ENCODE measurements around the gene GPBP1L1. TPM values are rescaled to one million over a fixed set of nuclear protein-coding genes. Genes with fewer than 3 reads are reported as not detected.

GPBP1L1 gene
- polyA plus RNA-seq, 1 of the 3 experiments (the other 2 are of a cell fraction), result 28.5 TPM

- TF ChIP-seq, protein P1, sequence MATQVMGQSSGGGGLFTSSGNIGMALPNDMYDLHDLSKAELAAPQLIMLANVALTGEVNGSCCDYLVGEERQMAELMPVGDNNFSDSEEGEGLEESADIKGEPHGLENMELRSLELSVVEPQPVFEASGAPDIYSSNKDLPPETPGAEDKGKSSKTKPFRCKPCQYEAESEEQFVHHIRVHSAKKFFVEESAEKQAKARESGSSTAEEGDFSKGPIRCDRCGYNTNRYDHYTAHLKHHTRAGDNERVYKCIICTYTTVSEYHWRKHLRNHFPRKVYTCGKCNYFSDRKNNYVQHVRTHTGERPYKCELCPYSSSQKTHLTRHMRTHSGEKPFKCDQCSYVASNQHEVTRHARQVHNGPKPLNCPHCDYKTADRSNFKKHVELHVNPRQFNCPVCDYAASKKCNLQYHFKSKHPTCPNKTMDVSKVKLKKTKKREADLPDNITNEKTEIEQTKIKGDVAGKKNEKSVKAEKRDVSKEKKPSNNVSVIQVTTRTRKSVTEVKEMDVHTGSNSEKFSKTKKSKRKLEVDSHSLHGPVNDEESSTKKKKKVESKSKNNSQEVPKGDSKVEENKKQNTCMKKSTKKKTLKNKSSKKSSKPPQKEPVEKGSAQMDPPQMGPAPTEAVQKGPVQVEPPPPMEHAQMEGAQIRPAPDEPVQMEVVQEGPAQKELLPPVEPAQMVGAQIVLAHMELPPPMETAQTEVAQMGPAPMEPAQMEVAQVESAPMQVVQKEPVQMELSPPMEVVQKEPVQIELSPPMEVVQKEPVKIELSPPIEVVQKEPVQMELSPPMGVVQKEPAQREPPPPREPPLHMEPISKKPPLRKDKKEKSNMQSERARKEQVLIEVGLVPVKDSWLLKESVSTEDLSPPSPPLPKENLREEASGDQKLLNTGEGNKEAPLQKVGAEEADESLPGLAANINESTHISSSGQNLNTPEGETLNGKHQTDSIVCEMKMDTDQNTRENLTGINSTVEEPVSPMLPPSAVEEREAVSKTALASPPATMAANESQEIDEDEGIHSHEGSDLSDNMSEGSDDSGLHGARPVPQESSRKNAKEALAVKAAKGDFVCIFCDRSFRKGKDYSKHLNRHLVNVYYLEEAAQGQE (IDR thresholded peaks at IDR 0.05; ENCODE audit: low read depth, low read length), result peak; percentile 47; the same call in 1 of the 2 replicates
- TF ChIP-seq POLR2AphosphoS5 (IDR thresholded peaks at IDR 0.05; ENCODE audit: low read depth, low read length) (peak; percentile 99), NRF1 (IDR thresholded peaks at IDR 0.05; ENCODE audit: low read depth, low read length) (no peak), SMC3 (IDR thresholded peaks at IDR 0.05; ENCODE audit: low read depth, low read length) (no peak), ELF1 (IDR thresholded peaks at IDR 0.05) (no peak; the same call in 1 of the 2 replicates), RCOR1 (IDR thresholded peaks at IDR 0.05; ENCODE audit: low read length) (no peak), RXRA (IDR thresholded peaks at IDR 0.05; ENCODE audit: borderline replicate concordance, low read depth) (no peak), MXI1 (IDR thresholded peaks at IDR 0.05; ENCODE audit: low read depth, low read length) (peak; percentile 36), TCF12 (IDR thresholded peaks at IDR 0.05) (no peak), IRF3 (IDR thresholded peaks at IDR 0.05; ENCODE audit: low read depth, low read length) (no peak), CHD2 (IDR thresholded peaks at IDR 0.05; ENCODE audit: low read length, partially characterized antibody) (no peak)
These were observed 102.5 kb downstream of the GPBP1L1 start, which contains the start of gene NASP (continued) for GRCh38 chr1:45583666-45584350.

- H3K79me2 ChIP-seq (ENCODE audit: insufficient read depth), result peaks cover 41% of the 10 kb centered on the region
- H4K20me1 ChIP-seq (ENCODE audit: insufficient read depth), result peaks cover 35% of the 10 kb centered on the region
- 0% methylated on average over 9 of the region's 19 CpGs for WGBS (ENCODE audit: low lambda C conversion rate)
- ChIA-PET POLR2A (interaction anchor here (0.6 to 4.7 kb wide), 7 partner anchors 10 to 103 kb away, joined by 3 to 32 read pairs (median 3); partner anchors contain the start of genes AKR1A1, GPBP1L1 and PRDX1), CTCF (interaction anchor here (1.7 to 6.5 kb wide), 2 partner anchors 13 to 71 kb away, joined by 7 to 55 read pairs; no protein-coding TSS in a partner anchor)
- H3K4me1 ChIP-seq (ENCODE audit: control insufficient read depth in 1 of 2, insufficient read depth in 2 of 2, low read depth in 1 of 2, low read length in 1 of 2), result peaks cover 5 to 9% of the 10 kb centered on the region in 2 experiments; a peak in 3 of 4 replicates
- H3K9me2 ChIP-seq, result no peaks in the 10 kb centered on the region
- no peaks in the 10 kb centered on the region for H3K27me3 ChIP-seq (ENCODE audit: insufficient read depth)
- peak; percentile 95 for DNase-seq
- no peaks in the 10 kb centered on the region for H3K36me3 ChIP-seq (replicated peaks in 1 of 2; ENCODE audit: control insufficient read depth in 1 of 2, insufficient read depth in 2 of 2, low read length in 1 of 2)
- H3F3A ChIP-seq (replicated peaks; ENCODE audit: insufficient read depth), result peaks cover 8% of the 10 kb centered on the region
- peak overlapping the region; percentile 76 to 97 for H3K4me3 ChIP-seq (ENCODE audit: low read depth in 2 of 2, low read length in 1 of 2)
- peak overlapping the region; percentile 96 for H3K4me2 ChIP-seq
- peak overlapping the region; percentile 96 for H3K9ac ChIP-seq
- peak overlapping the region; percentile 62 to 90 for H3K27ac ChIP-seq (ENCODE audit: low read depth in 2 of 2, low read length in 1 of 2)
- TF ChIP-seq NFIC (IDR thresholded peaks at IDR 0.05; ENCODE audit: borderline replicate concordance), result no peak
- TF ChIP-seq, protein P2, sequence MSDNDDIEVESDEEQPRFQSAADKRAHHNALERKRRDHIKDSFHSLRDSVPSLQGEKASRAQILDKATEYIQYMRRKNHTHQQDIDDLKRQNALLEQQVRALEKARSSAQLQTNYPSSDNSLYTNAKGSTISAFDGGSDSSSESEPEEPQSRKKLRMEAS (IDR thresholded peaks at IDR 0.05; ENCODE audit: low read depth), result no peak
- TF ChIP-seq MEF2A (IDR thresholded peaks at IDR 0.05; ENCODE audit: borderline replicate concordance, low read depth), result no peak
- peak; percentile 99 for TF ChIP-seq RFX5 (IDR thresholded peaks at IDR 0.05; ENCODE audit: low read length)
- peak; percentile 58 for TF ChIP-seq CHD2 (IDR thresholded peaks at IDR 0.05; ENCODE audit: low read length, partially characterized antibody)
- TF ChIP-seq IRF3 (IDR thresholded peaks at IDR 0.05; ENCODE audit: low read depth, low read length), result 0 out of 2 replicates have a peak, but pooled peaks have one; percentile 20
- H2AFZ ChIP-seq (ENCODE audit: low read depth), result peak overlapping the region; percentile 100
- no peaks in the 10 kb centered on the region for H3K9me3 ChIP-seq
These were observed 103.1 kb downstream of the GPBP1L1 start for GRCh38 chr1:45583264-45583665.
